Measurements from ENCODE around the gene LANCL3. TPM values are rescaled to one million over a fixed set of nuclear protein-coding genes. Genes with fewer than 3 reads are reported as not detected.
A peak's percentile ranks its signal among the peaks of the same experiment; 100 is the strongest.

Gene LANCL3
- total and polyA plus RNA-seq, 12 donors, result 0.04 to 0.69 (median 0.14) TPM

GRCh38 chrX:37701588-37701987, 130.1 kb downstream of the LANCL3 start:
- intact Hi-C loops (cut with DNase I), result no loop called here
- DNase-seq, result no peak
- WGBS, 4 donors, result 72 to 83% (median 76%) methylated on average over 3 to 4 of the region's 4 CpGs

GRCh38 chrX:37711991-37712390, 140.5 kb downstream of the LANCL3 start:
- no peaks in the 10 kb centered on the region for H3K36me3 ChIP-seq (replicated peaks in 1 of 2)
- no peak overlapping the region for H3K4me3 ChIP-seq
- H3K4me1 ChIP-seq (replicated peaks in 1 of 2), result no peaks in the 10 kb centered on the region
- H3K9me3 ChIP-seq (replicated peaks in 1 of 3), result no peaks in the 10 kb centered on the region
- H3K27me3 ChIP-seq, result peaks cover 5% of the 10 kb centered on the region
- 62 to 90% (median 74%) methylated on average over 3 of the region's 3 CpGs for WGBS, 4 donors
- H3K27ac ChIP-seq, result no peak overlapping the region
- intact Hi-C loops (cut with DNase I), result no loop called here
- TF ChIP-seq CTCF (IDR thresholded peaks at IDR 0.05) (no peak), POLR2A (IDR thresholded peaks at IDR 0.05) (no peak)
- DNase-seq, result no peak

More at GRCh38 chrX:37701588-37701987, 130.1 kb downstream of the LANCL3 start:
- no peak for TF ChIP-seq CTCF (IDR thresholded peaks at IDR 0.05)
- no peak for TF ChIP-seq POLR2A (IDR thresholded peaks at IDR 0.05)
- Histone ChIP-seq H3K27me3 (no peaks in the 10 kb centered on the region), H3K27ac (no peak overlapping the region), H3K4me1 (replicated peaks in 1 of 2) (no peaks in the 10 kb centered on the region), H3K9me3 (replicated peaks in 1 of 3) (no peaks in the 10 kb centered on the region), H3K36me3 (replicated peaks in 1 of 2) (no peaks in the 10 kb centered on the region), H3K4me3 (no peak overlapping the region)

GRCh38 chrX:37712458-37712857, 141.0 kb downstream of the LANCL3 start:
- H3K27me3 ChIP-seq, result peaks cover 5% of the 10 kb centered on the region
- H3K36me3 ChIP-seq (replicated peaks in 1 of 2), result no peaks in the 10 kb centered on the region
- H3K4me3 ChIP-seq, result no peak overlapping the region
- no peak for TF ChIP-seq POLR2A (IDR thresholded peaks at IDR 0.05)
- TF ChIP-seq CTCF (IDR thresholded peaks at IDR 0.05), result no peak
- H3K4me1 ChIP-seq (replicated peaks in 1 of 2), result no peaks in the 10 kb centered on the region
- intact Hi-C loops (cut with DNase I), result no loop called here
- peak in 1 of 7 donors; percentile 13 for DNase-seq
- no peak overlapping the region for H3K27ac ChIP-seq
- H3K9me3 ChIP-seq (replicated peaks in 1 of 3), result no peaks in the 10 kb centered on the region
- WGBS, 4 donors, result 52 to 72% (median 60%) methylated on average over 3 of the region's 3 CpGs

- no peak for DNase-seq
- intact Hi-C loops (cut with DNase I), result no loop called here
- 76 to 100% (median 89%) methylated on average over 1 to 2 of the region's 2 CpGs for WGBS, 4 donors
- no peak overlapping the region for H3K27ac ChIP-seq
- H3K4me3 ChIP-seq, result no peak overlapping the region
- TF ChIP-seq POLR2A (IDR thresholded peaks at IDR 0.05) (no peak), CTCF (IDR thresholded peaks at IDR 0.05) (no peak)
- no peaks in the 10 kb centered on the region for H3K4me1 ChIP-seq (replicated peaks in 1 of 2)
- peaks cover 5% of the 10 kb centered on the region for H3K27me3 ChIP-seq
- no peaks in the 10 kb centered on the region for H3K36me3 ChIP-seq (replicated peaks in 1 of 2)
- no peaks in the 10 kb centered on the region for H3K9me3 ChIP-seq (replicated peaks in 1 of 3)
Measured at GRCh38 chrX:37714479-37714878, 143.0 kb downstream of the LANCL3 start.
